Mammary epithelial cell (primary cell): ENCODE results near the gene FAH.

ENCODE experiments used
- CTCF ChIP-seq, 2 donors: IDR thresholded peaks in 1 of 2; conservative IDR thresholded peaks in 1 of 2; 2 replicates each; pipeline ENCODE4 v1.5.1; 2011 to 2012; ENCODE audit warnings: inconsistent platforms in 2 of 2, low read length in 2 of 2, mild to moderate bottlenecking in 2 of 2, control low read depth in 1 of 2, low read depth in 1 of 2; ENCODE audit not compliant: insufficient read depth in 1 of 2; ENCODE audit errors: extremely low read depth in 1 of 2
- EZH2 ChIP-seq: IDR thresholded peaks from 2 replicates; pipeline ENCODE4 v1.6.1; 2012; ENCODE audit warnings: low read length, inconsistent platforms, borderline replicate concordance

DNA sequence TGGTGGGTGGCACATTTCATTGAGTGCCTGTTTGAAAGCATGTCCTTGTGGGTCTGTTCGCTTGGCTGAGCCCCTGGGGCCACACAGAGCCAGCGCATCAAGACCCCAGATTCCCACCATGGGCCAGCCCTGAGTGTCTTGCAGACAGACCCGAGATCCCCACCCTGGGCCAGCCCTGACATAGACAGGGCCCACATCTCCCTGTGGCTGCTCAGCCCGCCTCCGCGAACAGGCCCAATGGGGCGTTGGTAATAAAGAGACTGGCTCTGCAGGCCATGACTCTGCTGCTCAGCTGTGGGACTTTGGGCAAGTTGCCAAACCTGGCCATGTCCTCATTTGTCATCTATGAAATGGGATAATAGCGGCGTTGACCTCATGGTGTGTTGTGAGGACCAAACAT, 22.6 kb downstream of the FAH start:
- no peak for TF ChIP-seq CTCF (conservative IDR thresholded peaks at IDR 0.05 in 1 of 2, IDR thresholded peaks at IDR 0.05 in 1 of 2; ENCODE audit: extremely low read depth in 1 of 2, insufficient read depth in 1 of 2, low read depth in 1 of 2, low read length in 2 of 2)
- TF ChIP-seq EZH2: no peak
